Skeletal muscle tissue (tissue), 4 donors: ENCODE results near the gene PLEKHB1. TPM values are rescaled to one million over a fixed set of nuclear protein-coding genes. Genes with fewer than 3 reads are reported as not detected.

Source experiments
- H3K27ac ChIP-seq: one replicate; pipeline ENCODE4 v1.7.0; 2013; ENCODE audit warnings: mild to moderate bottlenecking, low read depth, low read length, inconsistent platforms
- H3K27me3 ChIP-seq, 3 donors: one replicate each; pipeline ENCODE4 v1.7.0; 2013; ENCODE audit warnings: low read length in 3 of 3; ENCODE audit not compliant: control insufficient read depth in 3 of 3, insufficient read depth in 3 of 3
- H3K36me3 ChIP-seq, 3 donors: one replicate each; pipeline ENCODE4 v1.7.0; 2013; ENCODE audit warnings: low read length in 3 of 3; ENCODE audit not compliant: control insufficient read depth in 3 of 3, insufficient read depth in 3 of 3
- H3K4me1 ChIP-seq, 3 donors: one replicate each; pipeline ENCODE4 v1.7.0; 2013; ENCODE audit warnings: low read length in 3 of 3, mild to moderate bottlenecking in 3 of 3; ENCODE audit not compliant: control insufficient read depth in 3 of 3, insufficient read depth in 3 of 3
- H3K4me3 ChIP-seq, 3 donors: one replicate each; pipeline ENCODE4 v1.7.0; 2013; ENCODE audit warnings: low read length in 3 of 3
- H3K9ac ChIP-seq, 3 donors: one replicate each; pipeline ENCODE4 v1.7.0; 2013; ENCODE audit warnings: low read length in 3 of 3, mild to moderate bottlenecking in 3 of 3, moderate library complexity in 2 of 3, low read depth in 1 of 3
- H3K9me3 ChIP-seq, 3 donors: one replicate each; pipeline ENCODE4 v1.7.0; 2013; ENCODE audit warnings: low read length in 3 of 3; ENCODE audit not compliant: control insufficient read depth in 3 of 3
- total RNA-seq: library from RNA; depleted of rRNA; stranded (reverse); fragments of >200 nt; gene quantifications from one replicate; pipeline ENCODE4 v1.2.3, GENCODE V29; 2014
- donor health status: Osteomylitis.

Gene PLEKHB1
- total RNA-seq, 1 donor from 2014 or later = 1.0 TPM

DNA sequence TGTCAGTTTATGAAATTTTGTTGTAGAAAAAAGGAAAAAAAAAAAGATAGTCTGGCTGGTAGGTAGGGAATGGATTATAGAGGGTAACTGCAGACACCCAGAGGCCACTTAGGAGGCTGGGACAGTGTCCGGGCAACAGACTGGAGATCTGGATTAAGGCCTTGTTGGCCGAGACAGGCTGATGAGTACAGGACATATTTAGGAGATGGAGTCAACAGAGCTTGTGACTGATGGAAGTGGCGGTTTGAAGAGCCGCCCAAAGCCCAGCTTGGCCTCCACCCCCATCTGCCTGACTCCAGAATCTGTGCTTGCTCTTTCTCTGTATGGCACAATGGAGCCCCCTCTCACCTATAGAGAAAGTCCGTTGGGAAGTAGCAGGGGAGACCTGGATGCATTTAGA, 7.6 kb downstream of the PLEKHB1 start:
- H3K36me3 ChIP-seq = no peaks in the 10 kb centered on the region
- no peaks in the 10 kb centered on the region for H3K9me3 ChIP-seq
- no peak overlapping the region for H3K27ac ChIP-seq
- H3K4me1 ChIP-seq = peaks cover 0 to 3% (median 0%) of the 10 kb centered on the region in 3 donors
- no peaks in the 10 kb centered on the region for H3K27me3 ChIP-seq
- no peak overlapping the region for H3K4me3 ChIP-seq
- no peak overlapping the region for H3K9ac ChIP-seq

DNA sequence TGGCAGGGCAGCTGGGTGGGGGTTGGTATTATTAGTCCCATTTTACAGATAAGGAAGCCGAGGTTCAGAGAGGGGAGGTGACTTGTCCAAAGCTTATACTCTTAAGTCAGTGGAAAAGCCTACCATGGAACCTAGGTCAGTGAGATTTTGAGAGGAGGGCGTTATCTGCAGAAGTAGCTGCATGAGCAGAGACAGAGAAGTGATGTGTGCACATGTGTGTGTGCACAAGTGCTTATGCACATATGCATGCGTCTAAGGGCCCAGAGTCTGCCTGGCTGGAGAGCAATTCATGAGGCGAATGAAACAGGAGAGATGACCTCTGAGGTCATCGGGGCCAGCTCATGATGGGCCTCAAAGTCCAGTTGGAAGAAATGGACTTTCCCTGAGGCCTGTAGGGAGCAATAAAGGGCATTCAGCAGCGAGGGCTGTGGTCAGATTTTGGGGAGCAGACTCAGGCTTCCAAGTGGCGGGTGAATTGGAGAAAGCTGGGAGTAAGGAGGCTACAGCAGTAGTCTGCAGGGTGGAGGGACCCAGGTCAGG, 8.2 kb downstream of the PLEKHB1 start:
- Histone ChIP-seq H3K4me3 (no peak overlapping the region), H3K27ac (no peak overlapping the region)

DNA sequence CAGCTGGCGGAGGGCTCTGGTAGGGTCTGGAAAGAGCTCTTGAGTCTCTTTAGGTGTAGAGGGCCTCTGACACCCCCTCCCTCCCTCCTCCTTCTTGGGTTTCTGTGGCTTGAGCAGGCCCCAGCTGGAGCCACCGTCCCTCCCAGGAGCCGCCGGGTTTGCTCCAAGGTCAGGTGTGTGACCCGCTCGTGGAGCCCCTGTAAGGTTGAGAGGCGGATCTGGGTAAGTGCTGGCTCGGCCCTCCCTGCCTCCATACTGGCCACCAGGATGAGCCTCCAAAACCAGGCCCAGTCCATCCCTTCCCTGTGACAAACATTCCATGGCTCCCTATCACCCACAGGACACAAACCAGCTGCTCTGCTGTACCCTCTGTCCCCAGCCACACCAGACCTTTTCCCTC, 9.3 kb downstream of the PLEKHB1 start:
- peaks cover 3 to 7% (median 4%) of the 10 kb centered on the region in 3 donors for H3K4me1 ChIP-seq
- H3K36me3 ChIP-seq = no peaks in the 10 kb centered on the region
- no peaks in the 10 kb centered on the region for H3K27me3 ChIP-seq
- H3K27ac ChIP-seq = no peak overlapping the region
- H3K4me3 ChIP-seq = no peak overlapping the region
- H3K9ac ChIP-seq = no peak overlapping the region
- H3K9me3 ChIP-seq = no peaks in the 10 kb centered on the region

More for the DNA sequence above, 8.2 kb downstream of the PLEKHB1 start:
- Histone ChIP-seq H3K9me3 (no peaks in the 10 kb centered on the region), H3K9ac (no peak overlapping the region), H3K4me1 (peaks cover 0 to 3% (median 0%) of the 10 kb centered on the region in 3 donors), H3K36me3 (no peaks in the 10 kb centered on the region), H3K27me3 (no peaks in the 10 kb centered on the region)

DNA sequence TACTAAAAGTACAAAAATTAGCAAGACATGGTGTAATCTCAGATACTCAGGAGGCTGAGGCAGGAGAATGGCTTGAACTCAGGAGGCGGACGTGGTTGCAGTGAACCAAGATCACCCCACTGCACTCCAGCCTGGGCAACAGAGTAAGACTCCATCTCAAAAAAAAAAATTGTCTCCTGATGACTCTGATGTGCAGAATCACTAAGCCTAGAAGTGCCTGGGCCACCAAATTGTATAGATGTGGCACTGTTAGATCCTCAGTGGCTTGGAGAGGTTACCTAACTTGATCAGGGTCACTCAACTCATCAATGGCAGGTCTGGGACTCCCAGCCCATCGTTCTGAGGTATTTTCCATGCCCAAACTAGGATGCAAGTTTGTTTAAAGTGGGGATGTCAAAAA, 10.6 kb downstream of the PLEKHB1 start:
- Histone ChIP-seq H3K27ac (no peak overlapping the region), H3K4me3 (no peak overlapping the region), H3K9me3 (no peaks in the 10 kb centered on the region)

DNA sequence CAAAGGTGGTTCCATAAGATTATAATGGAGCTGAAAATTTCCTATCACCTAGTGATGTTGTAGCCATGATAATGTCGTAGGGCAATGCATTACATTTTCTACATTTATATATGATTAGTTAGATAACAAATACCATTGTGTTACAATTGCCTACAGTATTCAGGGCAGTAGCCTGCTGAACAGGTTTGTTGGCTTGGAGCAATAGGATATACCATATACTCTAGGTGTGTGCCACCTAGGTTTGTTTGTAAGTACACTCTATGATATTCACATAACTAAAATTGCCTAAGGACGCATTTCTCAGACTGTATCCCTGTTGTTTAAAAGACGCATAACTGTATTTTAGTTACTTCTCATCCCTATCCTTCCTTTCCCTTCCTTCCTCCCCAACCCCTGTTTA, 13.6 kb downstream of the PLEKHB1 start:
- peaks cover 20 to 27% (median 25%) of the 10 kb centered on the region in 3 donors for H3K4me1 ChIP-seq
- no peak overlapping the region for H3K9ac ChIP-seq
- H3K4me3 ChIP-seq = no peak overlapping the region
- no peaks in the 10 kb centered on the region for H3K27me3 ChIP-seq
- H3K27ac ChIP-seq = no peak overlapping the region
- H3K9me3 ChIP-seq = no peaks in the 10 kb centered on the region
- H3K36me3 ChIP-seq = no peaks in the 10 kb centered on the region

More for the DNA sequence above, 10.6 kb downstream of the PLEKHB1 start:
- Histone ChIP-seq H3K36me3 (no peaks in the 10 kb centered on the region), H3K9ac (no peak overlapping the region), H3K27me3 (no peaks in the 10 kb centered on the region), H3K4me1 (peaks cover 11 to 14% (median 13%) of the 10 kb centered on the region in 3 donors)

DNA sequence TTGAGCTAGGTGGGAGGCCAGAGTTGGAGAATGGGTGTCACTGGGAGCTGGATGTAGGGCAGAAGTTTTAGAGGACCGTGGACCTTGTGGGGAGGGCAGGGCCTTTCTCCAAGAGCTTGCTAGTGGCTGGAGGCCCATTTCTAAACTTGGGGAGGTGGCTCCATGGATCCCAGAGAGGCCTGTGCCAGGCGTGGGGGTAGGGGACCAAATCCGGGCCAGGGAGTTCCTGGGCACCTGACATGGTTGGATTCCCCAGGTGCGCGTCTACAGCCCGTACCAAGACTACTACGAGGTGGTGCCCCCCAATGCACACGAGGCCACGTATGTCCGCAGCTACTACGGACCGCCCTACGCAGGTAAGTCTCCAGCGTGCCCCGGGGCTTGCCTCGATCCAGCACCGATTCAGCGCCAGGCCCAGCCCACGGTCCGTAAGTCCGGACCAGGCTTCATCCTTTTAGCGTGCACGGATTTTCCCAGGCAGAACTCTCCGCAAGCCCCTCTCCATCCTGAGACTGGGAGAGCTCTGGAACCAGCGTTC, 14.2 kb downstream of the PLEKHB1 start:
- Histone ChIP-seq H3K4me1 (peaks cover 22 to 33% (median 29%) of the 10 kb centered on the region in 3 donors), H3K27ac (no peak overlapping the region), H3K27me3 (no peaks in the 10 kb centered on the region), H3K9ac (peak overlapping the region in 2 of 3 donors; percentile 27 to 75), H3K4me3 (peak overlapping the region; percentile 70 to 77 (median 73)), H3K9me3 (no peaks in the 10 kb centered on the region), H3K36me3 (no peaks in the 10 kb centered on the region)

DNA sequence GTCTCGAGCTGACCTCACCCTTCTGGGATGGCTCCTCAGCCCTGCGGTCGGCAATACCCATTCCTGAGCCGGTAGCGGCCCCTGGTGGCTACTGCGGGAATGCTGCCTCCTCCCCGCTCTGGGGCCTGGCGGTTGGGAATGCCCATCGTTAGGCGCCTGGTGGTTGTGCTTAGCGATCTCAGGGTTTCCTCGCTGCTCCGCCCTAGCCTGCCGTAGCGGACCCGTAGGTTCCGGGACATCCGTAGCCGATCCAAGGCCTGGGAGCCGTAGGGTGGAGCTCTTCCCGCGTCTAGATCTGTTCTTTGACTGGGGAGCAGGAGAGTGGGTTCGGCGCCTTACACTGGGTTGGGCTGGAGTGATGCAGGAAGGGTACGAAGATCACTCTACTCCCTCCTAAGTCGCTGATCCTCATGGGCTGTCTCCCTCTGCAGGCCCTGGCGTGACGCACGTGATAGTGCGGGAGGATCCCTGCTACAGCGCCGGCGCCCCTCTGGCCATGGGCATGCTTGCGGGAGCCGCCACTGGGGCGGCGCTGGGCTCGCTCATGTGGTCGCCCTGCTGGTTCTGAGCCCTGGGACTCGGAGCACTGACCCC, 14.8 kb downstream of the PLEKHB1 start:
- H3K9me3 ChIP-seq = no peaks in the 10 kb centered on the region
- H3K36me3 ChIP-seq = no peaks in the 10 kb centered on the region
- peak overlapping the region; percentile 70 to 77 (median 73) for H3K4me3 ChIP-seq
- no peaks in the 10 kb centered on the region for H3K27me3 ChIP-seq
- peak overlapping the region; percentile 34 to 75 (median 51) for H3K9ac ChIP-seq
- peaks cover 22 to 37% (median 29%) of the 10 kb centered on the region in 3 donors for H3K4me1 ChIP-seq
- no peak overlapping the region for H3K27ac ChIP-seq

DNA sequence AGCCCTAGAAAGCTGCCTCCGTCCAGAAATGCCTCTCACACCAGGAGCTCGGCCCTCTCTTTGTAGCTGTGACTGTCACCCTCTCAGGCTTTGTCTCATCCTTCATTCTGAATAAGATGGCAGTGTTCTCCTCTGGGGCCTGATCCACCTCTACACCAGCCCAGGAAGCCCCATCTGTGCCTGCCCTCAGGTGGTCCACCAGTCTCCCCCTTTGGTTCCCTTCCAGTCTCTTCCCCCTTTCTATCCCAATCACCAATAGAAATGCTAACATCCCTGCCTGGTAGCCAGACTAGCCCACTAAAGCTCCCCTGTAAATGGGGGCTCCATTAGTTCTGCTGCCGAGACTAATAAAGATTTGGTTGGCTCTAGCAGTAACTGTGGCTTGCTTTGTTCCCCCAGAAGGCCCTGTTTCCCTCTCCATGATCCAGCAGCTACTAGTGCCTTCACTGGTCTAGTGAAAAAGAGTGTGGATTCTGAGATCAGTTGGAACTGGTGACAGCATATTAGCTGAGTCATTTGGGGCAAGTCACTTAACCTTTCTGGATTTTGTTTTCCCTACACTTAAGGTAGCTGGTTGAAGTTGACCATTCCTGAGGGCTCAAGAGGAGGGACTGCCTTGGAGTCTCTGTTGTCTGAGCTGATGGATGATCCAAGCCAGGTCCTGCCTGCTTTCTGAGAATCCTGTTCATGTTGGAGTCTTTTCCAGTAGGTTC, 16.2 kb downstream of the PLEKHB1 start:
- H3K9ac ChIP-seq = no peak overlapping the region
- no peaks in the 10 kb centered on the region for H3K36me3 ChIP-seq
- no peak overlapping the region for H3K27ac ChIP-seq
- H3K9me3 ChIP-seq = no peaks in the 10 kb centered on the region
- H3K27me3 ChIP-seq = no peaks in the 10 kb centered on the region
- H3K4me3 ChIP-seq = no peak overlapping the region
- H3K4me1 ChIP-seq = peaks cover 22 to 37% (median 29%) of the 10 kb centered on the region in 3 donors

DNA sequence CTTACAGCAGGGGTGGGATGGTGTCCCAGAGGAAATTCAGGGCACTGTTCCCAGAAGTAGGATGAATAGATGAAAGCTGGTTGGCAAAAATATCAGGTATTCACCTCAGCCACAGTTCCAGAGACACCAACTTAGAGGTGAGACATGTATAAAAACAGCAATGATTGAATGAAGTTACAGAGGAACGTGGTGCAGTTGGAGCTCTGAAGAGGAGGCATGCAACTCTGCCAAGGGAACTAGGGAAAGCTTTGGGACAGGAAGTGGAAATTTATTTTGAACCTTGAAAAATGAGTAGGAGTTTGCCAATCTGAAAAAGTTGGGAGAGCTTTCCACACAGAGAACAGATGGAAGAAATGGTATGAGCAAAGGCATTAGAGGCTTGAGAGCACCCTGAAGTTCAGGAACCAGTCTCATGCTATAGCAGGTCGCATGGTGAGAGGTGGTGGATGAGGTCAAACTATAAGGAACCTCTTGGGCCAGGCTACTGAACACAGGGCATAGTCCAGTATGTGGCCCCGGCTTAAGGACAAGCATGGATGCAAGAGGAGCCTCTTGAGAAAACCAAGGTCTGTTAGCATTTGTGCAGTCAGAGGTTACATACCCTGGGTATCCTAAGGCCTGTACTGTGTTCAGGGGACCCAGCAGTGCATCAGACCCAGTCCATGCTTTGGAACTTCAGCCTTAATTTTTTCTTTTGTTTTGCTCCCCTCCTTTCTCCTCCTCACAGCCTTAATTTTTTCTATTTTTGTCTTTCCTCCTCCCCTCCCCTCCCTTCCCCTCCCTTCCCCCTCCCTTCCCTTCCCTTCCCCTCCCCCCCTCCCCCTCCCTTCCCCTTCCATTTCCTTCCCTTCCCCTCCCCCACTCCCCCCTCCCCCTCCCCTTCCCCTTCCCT, 17.5 kb downstream of the PLEKHB1 start:
- Histone ChIP-seq H3K9ac (no peak overlapping the region), H3K4me1 (peaks cover 22 to 37% (median 29%) of the 10 kb centered on the region in 3 donors), H3K36me3 (no peaks in the 10 kb centered on the region), H3K4me3 (no peak overlapping the region), H3K27me3 (no peaks in the 10 kb centered on the region), H3K9me3 (no peaks in the 10 kb centered on the region), H3K27ac (no peak overlapping the region)
